HepG2 (cell line): ENCODE measurements around the gene PDK2. TPM values are rescaled to one million over a fixed set of nuclear protein-coding genes. Genes with fewer than 3 reads are reported as not detected.

Experiments used
- ATF2 ChIP-seq: sonication (generic); formaldehyde crosslinking; IDR thresholded peaks from 2 replicates; pipeline ENCODE4 v1.4.0; 2020; ENCODE audit warnings: missing genetic modification reagents
- ATF3 ChIP-seq: sonication (generic); formaldehyde crosslinking; IDR thresholded peaks from 2 replicates; pipeline ENCODE4 v1.4.0; 2020; ENCODE audit warnings: missing genetic modification reagents
- DBP ChIP-seq: sonication (generic); formaldehyde crosslinking; IDR thresholded peaks from 2 replicates; pipeline ENCODE4 v1.4.0; 2020; ENCODE audit warnings: missing genetic modification reagents; ENCODE audit errors: not compliant biosample characterization
- IRF2 ChIP-seq: IDR thresholded peaks from 2 replicates; pipeline ENCODE4 v1.6.1; 2018; ENCODE audit warnings: missing genetic modification reagents, missing compliant biosample characterization
- KIAA2018 ChIP-seq: sonication (generic); formaldehyde crosslinking; IDR thresholded peaks from 2 replicates; pipeline ENCODE4 v1.5.0; 2020; ENCODE audit warnings: mild to moderate bottlenecking, missing genetic modification reagents, borderline replicate concordance
- TERF1 ChIP-seq: sonication (generic); formaldehyde crosslinking; IDR thresholded peaks from 2 replicates; pipeline ENCODE4 v1.8.0; 2022; ENCODE audit warnings: mild to moderate bottlenecking, missing genetic modification reagents, moderate library complexity
- ZBTB25 ChIP-seq: IDR thresholded peaks from 2 replicates; pipeline ENCODE4 v1.6.1; 2018; ENCODE audit warnings: missing genetic modification reagents
- ZFP37 ChIP-seq: sonication (generic); formaldehyde crosslinking; IDR thresholded peaks from 2 replicates; pipeline ENCODE4 v1.4.0; 2020; ENCODE audit warnings: missing genetic modification reagents, borderline replicate concordance
- ZNF549 ChIP-seq: sonication (generic); formaldehyde crosslinking; IDR thresholded peaks from 2 replicates; pipeline ENCODE4 v1.5.0; 2020; ENCODE audit warnings: missing genetic modification reagents
- ZXDC ChIP-seq: sonication (generic); formaldehyde crosslinking; IDR thresholded peaks from 2 replicates; pipeline ENCODE4 v1.5.0; 2020; ENCODE audit warnings: mild to moderate bottlenecking, missing genetic modification reagents
- polyA plus RNA-seq, 8 experiments: library from polyadenylated mRNA; depleted of rRNA in 3 of 8; stranded (reverse) in 7 of 8; unstranded in 1 of 8; fragments of >200 nt; fragmentation: Illumina TruSeq in 4 of 8; extraction: Trizol in 4 of 8; gene quantifications; 2 replicates each; pipeline versions ENCODE4 v1.2.1 to v1.2.3, GENCODE V29; 2011 to 2016; ENCODE audit warnings: low read depth in 4 of 8, missing spikeins in 1 of 8, mixed read lengths in 1 of 8; ENCODE audit not compliant: insufficient read depth in 1 of 8
- total RNA-seq, 5 experiments: library from RNA; depleted of rRNA; stranded (reverse); fragments of >200 nt; fragmentation: Illumina TruSeq; extraction: Trizol; gene quantifications; 2 replicates each; pipeline ENCODE4 v1.2.3, GENCODE V29; 2016; ENCODE audit warnings: low read depth in 1 of 5

PDK2 gene
- total and polyA plus RNA-seq, 2 of the 13 experiments (the other 11 are each of a cell fraction or from before 2014, with no cell fraction given): 18.5 to 59.7 TPM

- TF ChIP-seq KIAA2018 (CRISPR knock-in tag) (no peak), ZNF549 (CRISPR knock-in tag) (no peak), ATF3 (CRISPR knock-in tag) (0 out of 2 replicates have a peak, but pooled peaks have one; percentile 26), ZXDC (CRISPR knock-in tag) (no peak), TERF1 (CRISPR knock-in tag) (no peak), ZBTB25 (CRISPR knock-in tag) (peak; percentile 64; the same call in 1 of the 2 replicates), DBP (CRISPR knock-in tag) (no peak), IRF2 (CRISPR knock-in tag) (peak; percentile 87), ATF2 (peak; percentile 65; the same call in 1 of the 2 replicates), ZFP37 (peak; percentile 8; the same call in 1 of the 2 replicates)
Measured at GRCh38 chr17:50161023-50161910, 66.1 kb downstream of the PDK2 start (continued).
